Measurements from ENCODE around the gene FOXK1.

The FOXK1 gene

GRCh38 chr7:4809666-4810065 lies 127.6 kb downstream of the FOXK1 start:
- in situ Hi-C loops (cut with MboI; ENCODE audit: low sequenced_read_pairs) = no loop called here

- in situ Hi-C loops (cut with MboI; ENCODE audit: low sequenced_read_pairs) = no loop called here
Measured at GRCh38 chr7:4814433-4814832, 132.3 kb downstream of the FOXK1 start.

- in situ Hi-C loops (cut with MboI; ENCODE audit: low sequenced_read_pairs) = no loop called here
Measured at GRCh38 chr7:4815121-4815520, 133.0 kb downstream of the FOXK1 start.

GRCh38 chr7:4815609-4816418 lies 133.7 kb downstream of the FOXK1 start:
- in situ Hi-C loops (cut with MboI; ENCODE audit: low sequenced_read_pairs) = no loop called here

GRCh38 chr7:4816419-4817080 lies 134.5 kb downstream of the FOXK1 start:
- in situ Hi-C loops (cut with MboI; ENCODE audit: low sequenced_read_pairs) = no loop called here

GRCh38 chr7:4817178-4817901 lies 135.2 kb downstream of the FOXK1 start:
- in situ Hi-C loops (cut with MboI; ENCODE audit: low sequenced_read_pairs) = no loop called here

GRCh38 chr7:4818000-4818794 lies 136.1 kb downstream of the FOXK1 start:
- in situ Hi-C loops (cut with MboI; ENCODE audit: low sequenced_read_pairs) = no loop called here

GRCh38 chr7:4819560-4820404 lies 137.7 kb downstream of the FOXK1 start:
- in situ Hi-C loops (cut with MboI; ENCODE audit: low sequenced_read_pairs) = no loop called here

- in situ Hi-C loops (cut with MboI; ENCODE audit: low sequenced_read_pairs) = no loop called here
Measured at GRCh38 chr7:4820405-4820966, 138.4 kb downstream of the FOXK1 start.
